K562 (cell line): ENCODE data around the gene PRKCE. TPM values are rescaled to one million over a fixed set of nuclear protein-coding genes. Genes with fewer than 3 reads are reported as not detected.

Source experiments
- CBX5 ChIP-seq: IDR thresholded peaks from 2 replicates; pipeline ENCODE4 v1.6.1; 2014; ENCODE audit warnings: low read depth, borderline replicate concordance
- MYBL2 ChIP-seq, 2 experiments: fragments of 450-650 bp in 1 of 2; sonication (generic) in 1 of 2; formaldehyde crosslinking in 1 of 2; IDR thresholded peaks; 2 replicates each; pipeline versions ENCODE4 v1.6.1 to v1.8.1; 2017 to 2022; ENCODE audit warnings: borderline replicate concordance in 1 of 2, inconsistent platforms in 1 of 2, low read depth in 1 of 2, mild to moderate bottlenecking in 1 of 2, missing genetic modification reagents in 1 of 2, moderate library complexity in 1 of 2
- PRPF4 ChIP-seq: fragments of 200-400 bp; formaldehyde crosslinking; IDR thresholded peaks from one replicate; pipeline ENCODE4 v1.6.1; 2017; ENCODE audit warnings: low read length, low read depth, mild to moderate bottlenecking; ENCODE audit not compliant: insufficient read depth, poor library complexity, severe bottlenecking
- ZBTB40 ChIP-seq, 2 experiments: fragments of 450-650 bp in 1 of 2; sonication (generic) in 1 of 2; formaldehyde crosslinking in 1 of 2; IDR thresholded peaks; 2 replicates each; pipeline versions ENCODE4 v1.7.1 to v1.9.0; 2016 to 2022; ENCODE audit warnings: inconsistent platforms in 1 of 2, mild to moderate bottlenecking in 1 of 2, missing genetic modification reagents in 1 of 2
- ZNF707 ChIP-seq: fragments of 250-450 bp; sonication (Bioruptor Pico); conservative IDR thresholded peaks from 2 replicates; pipeline ENCODE4 v1.8.0; 2022; ENCODE audit warnings: inconsistent platforms, mild to moderate bottlenecking, moderate library complexity
- ZNF778 ChIP-seq: fragments of 450-650 bp; formaldehyde crosslinking; IDR thresholded peaks from 2 replicates; pipeline ENCODE4 v1.4.0; 2020; ENCODE audit warnings: mild to moderate bottlenecking, moderate library complexity
- polyA plus RNA-seq, 8 experiments: library from polyadenylated mRNA; depleted of rRNA in 4 of 8; stranded (reverse) in 5 of 8; unstranded in 3 of 8; fragments of >200 nt; fragmentation: Nextera tagmentation in 2 of 8; fragmentation: Illumina TruSeq in 1 of 8; extraction: Ambion mirVana in 2 of 8; extraction: Trizol in 1 of 8; gene quantifications; 2 replicates each; pipeline versions ENCODE4 v1.2.1 to v1.2.3, GENCODE V29; 2011 to 2014; ENCODE audit warnings: inconsistent platforms in 1 of 8, missing spikeins in 1 of 8
- total RNA-seq, 7 experiments: library from RNA; depleted of rRNA in 6 of 7; stranded (reverse); fragments of >200 nt in 6 of 7; fragmentation: Illumina TruSeq in 2 of 7; extraction: Trizol in 2 of 7; gene quantifications; 2 replicates each; pipeline versions ENCODE4 v1.2.1 to v1.2.3, GENCODE V29; 2011 to 2021; ENCODE audit warnings: low replicate concordance in 1 of 7
- TF ChIP-seq, protein P1 (sequence below), 2 experiments: IDR thresholded peaks; 2 replicates each; pipeline ENCODE4 v1.6.1; 2012; ENCODE audit warnings: improper control_type of control experiment in 2 of 2, low read depth in 2 of 2, low read length in 2 of 2, borderline replicate concordance in 1 of 2

The PRKCE gene
- total and polyA plus RNA-seq, 9 of the 15 experiments (the other 6 are each of a cell fraction or from before 2014, with no cell fraction given) = 0.06 to 1.0 (median 0.22) TPM; not detected in 1

DNA sequence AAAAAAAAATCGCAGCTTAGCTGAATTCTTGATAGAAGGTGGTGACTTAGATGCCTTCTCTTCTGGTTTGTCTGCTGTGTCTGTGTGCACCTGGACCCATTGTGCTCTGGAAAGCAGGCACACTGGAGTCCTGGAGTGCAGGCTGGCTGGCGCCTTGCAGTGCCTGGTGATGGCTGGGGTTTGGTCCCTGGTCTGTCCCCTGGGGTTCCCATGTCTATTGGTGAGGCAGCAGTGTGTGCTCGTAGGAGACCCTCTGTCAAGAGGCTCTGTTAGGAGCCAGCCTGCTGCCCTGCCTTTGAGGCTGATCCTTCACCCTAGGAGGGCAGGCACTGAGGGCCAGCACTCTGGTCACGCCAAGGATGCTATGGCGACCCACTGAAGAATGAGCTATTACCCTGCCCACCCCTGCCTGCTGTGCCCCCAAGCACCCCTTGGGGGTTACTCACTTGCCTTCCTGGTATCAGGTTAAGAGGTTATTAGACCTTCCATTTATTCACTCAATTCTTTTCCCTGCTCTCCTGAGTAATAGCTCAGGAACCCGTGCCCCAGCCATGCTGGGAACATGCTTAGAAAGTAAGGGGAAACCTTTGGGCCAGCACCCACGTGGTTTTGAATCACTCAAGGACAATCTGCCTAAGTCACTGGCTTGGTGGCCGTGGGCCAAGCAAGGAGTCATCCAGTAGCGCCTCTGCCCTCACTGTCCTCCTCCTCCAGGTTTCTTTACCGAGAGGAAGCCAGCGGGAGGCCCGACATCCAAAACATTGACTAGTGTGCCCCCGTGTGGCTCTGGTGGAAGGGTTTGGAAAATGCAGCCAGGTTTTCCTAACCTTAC, 284.5 kb downstream of the PRKCE start (continued):
- TF ChIP-seq, protein P1, sequence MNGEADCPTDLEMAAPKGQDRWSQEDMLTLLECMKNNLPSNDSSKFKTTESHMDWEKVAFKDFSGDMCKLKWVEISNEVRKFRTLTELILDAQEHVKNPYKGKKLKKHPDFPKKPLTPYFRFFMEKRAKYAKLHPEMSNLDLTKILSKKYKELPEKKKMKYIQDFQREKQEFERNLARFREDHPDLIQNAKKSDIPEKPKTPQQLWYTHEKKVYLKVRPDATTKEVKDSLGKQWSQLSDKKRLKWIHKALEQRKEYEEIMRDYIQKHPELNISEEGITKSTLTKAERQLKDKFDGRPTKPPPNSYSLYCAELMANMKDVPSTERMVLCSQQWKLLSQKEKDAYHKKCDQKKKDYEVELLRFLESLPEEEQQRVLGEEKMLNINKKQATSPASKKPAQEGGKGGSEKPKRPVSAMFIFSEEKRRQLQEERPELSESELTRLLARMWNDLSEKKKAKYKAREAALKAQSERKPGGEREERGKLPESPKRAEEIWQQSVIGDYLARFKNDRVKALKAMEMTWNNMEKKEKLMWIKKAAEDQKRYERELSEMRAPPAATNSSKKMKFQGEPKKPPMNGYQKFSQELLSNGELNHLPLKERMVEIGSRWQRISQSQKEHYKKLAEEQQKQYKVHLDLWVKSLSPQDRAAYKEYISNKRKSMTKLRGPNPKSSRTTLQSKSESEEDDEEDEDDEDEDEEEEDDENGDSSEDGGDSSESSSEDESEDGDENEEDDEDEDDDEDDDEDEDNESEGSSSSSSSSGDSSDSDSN (IDR thresholded peaks at IDR 0.05; ENCODE audit: borderline replicate concordance in 1 of 2, low read depth in 2 of 2, low read length in 2 of 2) = no peak
- TF ChIP-seq PRPF4 (no peak), MYBL2 (IDR thresholded peaks at IDR 0.05; ENCODE audit: low read depth) (no peak), MYBL2 (CRISPR knock-in tag; IDR thresholded peaks at IDR 0.05; ENCODE audit: borderline replicate concordance) (no peak), CBX5 (no peak), ZBTB40 (IDR thresholded peaks at IDR 0.05) (no peak), ZBTB40 (CRISPR knock-in tag; IDR thresholded peaks at IDR 0.05) (no peak), ZNF707 (no peak), ZNF778 (no peak)
